H1 (cell line): ENCODE data around the gene SEMA3C. TPM values are rescaled to one million over a fixed set of nuclear protein-coding genes. Genes with fewer than 3 reads are reported as not detected.

ENCODE experiments used
- CTCF ChIA-PET: fragments of 300-600 bp; sonication (Branson Sonifier 250); formaldehyde crosslinking; loops from one replicate; lab custom pipeline; 2021; ENCODE audit not compliant: partially characterized antibody; lab: Charles Lee
- POLR2A ChIA-PET: fragments of 300-600 bp; sonication (Branson Sonifier 250); formaldehyde crosslinking; loops from one replicate; lab custom pipeline; 2021; ENCODE audit warnings: inconsistent platforms; ENCODE audit not compliant: partially characterized antibody; lab: Charles Lee
- DNase-seq, 2 experiments: peaks; one replicate each; pipeline versions ENCODE4 v3.0.0 to v3.0.0-alpha.2; 2010 to 2022; ENCODE audit warnings: low spot score in 2 of 2, low read depth in 1 of 2, mixed read lengths in 1 of 2
- FAIRE-seq: peaks from 2 replicates; lab custom pipeline; 2011; peaks lifted over from hg19 to GRCh38; lab: Jason Lieb, UNC
- H2AFZ ChIP-seq: 2 replicates; pipeline ENCODE4 v1.8.1; 2012; ENCODE audit warnings: low read length, inconsistent platforms
- H2AK5ac ChIP-seq: 2 replicates; pipeline ENCODE4 v1.6.1; 2013; ENCODE audit warnings: low read depth, low read length
- H2BK120ac ChIP-seq: replicated peaks from 2 replicates; pipeline ENCODE3; 2013; ENCODE audit warnings: low read depth, low read length, inconsistent platforms
- H2BK12ac ChIP-seq: 2 replicates; pipeline ENCODE4 v1.6.1; 2013; ENCODE audit warnings: low read depth, low read length
- H2BK15ac ChIP-seq: 2 replicates; pipeline ENCODE4 v1.6.1; 2013; ENCODE audit warnings: low read length
- H2BK20ac ChIP-seq: 2 replicates; pipeline ENCODE4 v1.6.1; 2013; ENCODE audit warnings: low read length
- H2BK5ac ChIP-seq: 2 replicates; pipeline ENCODE4 v1.6.1; 2013; ENCODE audit warnings: low read depth, low read length
- H3K14ac ChIP-seq: 2 replicates; pipeline ENCODE4 v1.6.1; 2013; ENCODE audit warnings: inconsistent platforms; ENCODE audit not compliant: insufficient read length
- H3K18ac ChIP-seq: 2 replicates; pipeline ENCODE4 v1.6.1; 2013; ENCODE audit warnings: low read length; ENCODE audit errors: extremely low read depth
- H3K23ac ChIP-seq: 2 replicates; pipeline ENCODE4 v1.6.1; 2013; ENCODE audit warnings: inconsistent platforms; ENCODE audit not compliant: insufficient read length
- H3K23me2 ChIP-seq: 2 replicates; pipeline ENCODE4 v1.6.1; 2013; ENCODE audit warnings: low read depth, low read length
- H3K27ac ChIP-seq: 2 replicates; pipeline ENCODE4 v1.6.1; 2011; ENCODE audit warnings: low read depth, low read length, inconsistent platforms
- H3K27me3 ChIP-seq, 4 experiments: replicated peaks in 1 of 4; 1 replicate in 1 of 4; 2 replicates in 3 of 4; pipeline versions ENCODE4 v1.6.1 to v1.8.1; 2011 to 2013; ENCODE audit warnings: low read length in 3 of 4, mild to moderate bottlenecking in 3 of 4, inconsistent platforms in 2 of 4, mixed read lengths in 2 of 4, moderate library complexity in 1 of 4; ENCODE audit not compliant: control insufficient read depth in 3 of 4, insufficient read depth in 3 of 4; ENCODE audit errors: extremely low read depth in 1 of 4
- H3K36me3 ChIP-seq, 4 experiments: 2 replicates each; pipeline versions ENCODE4 v1.6.1 to v1.8.1; 2011 to 2013; ENCODE audit warnings: mild to moderate bottlenecking in 4 of 4, low read length in 3 of 4, moderate library complexity in 2 of 4, control low read depth in 1 of 4, inconsistent platforms in 1 of 4; ENCODE audit not compliant: insufficient read depth in 4 of 4, control insufficient read depth in 2 of 4
- H3K4ac ChIP-seq: replicated peaks from 2 replicates; pipeline ENCODE3; 2013; ENCODE audit warnings: low read length, low read depth, mixed read lengths, inconsistent platforms; ENCODE audit not compliant: insufficient read length
- H3K4me1 ChIP-seq, 4 experiments: replicated peaks in 1 of 4; 1 replicate in 1 of 4; 2 replicates in 3 of 4; pipeline versions ENCODE4 v1.6.1 to v1.8.1; 2011 to 2013; ENCODE audit warnings: low read length in 3 of 4, inconsistent platforms in 2 of 4, mixed read lengths in 1 of 4; ENCODE audit not compliant: insufficient read depth in 4 of 4, control insufficient read depth in 3 of 4
- H3K4me2 ChIP-seq, 2 experiments: 2 replicates each; pipeline versions ENCODE4 v1.6.1 to v1.8.1; 2011 to 2013; ENCODE audit warnings: low read depth in 2 of 2, low read length in 2 of 2, control low read depth in 1 of 2, inconsistent platforms in 1 of 2, mild to moderate bottlenecking in 1 of 2; ENCODE audit not compliant: insufficient read depth in 1 of 2
- H3K4me3 ChIP-seq, 4 experiments: fragments of 200-600, 300-600 bp in 1 of 4; sonication (generic), shearing (Covaris generic), sonication (Bioruptor Twin) in 1 of 4; 2 replicates each; pipeline versions ENCODE4 v1.5.1 to v1.8.1; 2011 to 2016; ENCODE audit warnings: low read length in 4 of 4, low read depth in 3 of 4, control low read depth in 2 of 4, inconsistent platforms in 2 of 4, mild to moderate bottlenecking in 2 of 4, mixed read lengths in 1 of 4, moderate library complexity in 1 of 4; ENCODE audit not compliant: insufficient read depth in 2 of 4; ENCODE audit errors: extremely low read depth in 1 of 4
- H3K56ac ChIP-seq: replicated peaks from 2 replicates; pipeline ENCODE3; 2013; ENCODE audit warnings: low read depth, mild to moderate bottlenecking, mixed read lengths, low read length, inconsistent platforms; ENCODE audit not compliant: insufficient read length
- H3K79me1 ChIP-seq: 2 replicates; pipeline ENCODE4 v1.6.1; 2013; ENCODE audit warnings: low read depth, low read length, control low read depth
- H3K79me2 ChIP-seq, 2 experiments: 2 replicates each; pipeline versions ENCODE4 v1.6.1 to v1.8.1; 2012 to 2013; ENCODE audit warnings: low read length in 2 of 2, mild to moderate bottlenecking in 2 of 2, inconsistent platforms in 1 of 2; ENCODE audit not compliant: insufficient read depth in 2 of 2, control insufficient read depth in 1 of 2
- H3K9ac ChIP-seq, 4 experiments: replicated peaks in 1 of 4; 1 replicate in 1 of 4; 2 replicates in 3 of 4; pipeline versions ENCODE4 v1.6.1 to v1.8.1; 2011 to 2013; ENCODE audit warnings: low read depth in 3 of 4, low read length in 3 of 4, control low read depth in 2 of 4, mild to moderate bottlenecking in 2 of 4, moderate library complexity in 2 of 4, inconsistent platforms in 1 of 4; ENCODE audit errors: extremely low read depth in 1 of 4
- H3K9me3 ChIP-seq, 2 experiments: 2 replicates each; pipeline versions ENCODE4 v1.6.1 to v1.8.1; 2012 to 2013; ENCODE audit warnings: mild to moderate bottlenecking in 2 of 2, moderate library complexity in 2 of 2, control low read depth in 1 of 2, inconsistent platforms in 1 of 2, low read depth in 1 of 2, low read length in 1 of 2, mixed read lengths in 1 of 2; ENCODE audit not compliant: insufficient read depth in 2 of 2
- H4K20me1 ChIP-seq, 2 experiments: replicated peaks in 1 of 2; 2 replicates each; pipeline versions ENCODE3 to v1.8.1; 2011 to 2013; ENCODE audit warnings: inconsistent platforms in 2 of 2, low read length in 2 of 2, mild to moderate bottlenecking in 1 of 2; ENCODE audit not compliant: insufficient read depth in 2 of 2, control insufficient read depth in 1 of 2
- H4K5ac ChIP-seq: 2 replicates; pipeline ENCODE4 v1.6.1; 2013; ENCODE audit warnings: low read length, low read depth, mixed read lengths, inconsistent platforms; ENCODE audit not compliant: insufficient read length
- H4K8ac ChIP-seq: 2 replicates; pipeline ENCODE4 v1.8.0; 2013; ENCODE audit warnings: mild to moderate bottlenecking, moderate library complexity, low read length, inconsistent platforms; ENCODE audit not compliant: insufficient read depth; ENCODE audit errors: extremely low read depth
- H4K91ac ChIP-seq: replicated peaks from 2 replicates; pipeline ENCODE3; 2013; ENCODE audit warnings: low read length, mixed read lengths, inconsistent platforms; ENCODE audit not compliant: insufficient read length
- CTBP2 ChIP-seq: IDR thresholded peaks from 2 replicates; pipeline ENCODE4 v1.7.0; 2011; ENCODE audit warnings: borderline replicate concordance, mild to moderate bottlenecking, moderate library complexity, mixed read lengths, low read length; ENCODE audit not compliant: insufficient read depth, insufficient read length
- RNF2 ChIP-seq: fragments of 200-900, 300-1000 bp; sonication (generic); IDR thresholded peaks from 2 replicates; pipeline ENCODE4 v1.7.1; 2016; ENCODE audit warnings: borderline replicate concordance, low read depth, mild to moderate bottlenecking, antibody characterized with exemption, low read length; ENCODE audit not compliant: poor library complexity, severe bottlenecking; ENCODE audit errors: missing control alignments
- SRF ChIP-seq: IDR thresholded peaks from 2 replicates; pipeline ENCODE4 v1.6.1; 2011; ENCODE audit warnings: mild to moderate bottlenecking, low read depth, low read length, moderate library complexity
- polyA plus RNA-seq, 7 experiments: library from polyadenylated mRNA; depleted of rRNA in 3 of 7; stranded (reverse) in 5 of 7; unstranded in 2 of 7; fragments of >200 nt in 5 of 7; fragments of 200-250 nt in 2 of 7; gene quantifications; 1 replicate in 5 of 7; 2 replicates in 1 of 7; 4 replicates in 1 of 7; pipeline versions ENCODE4 v1.2.1 to v1.2.3, GENCODE V29; 2011 to 2013; ENCODE audit warnings: missing spikeins in 2 of 7, mixed read lengths in 2 of 7
- total RNA-seq: library from RNA; stranded (reverse); fragmentation: NEBNext Ultra II Directional; extraction: Animal tissue kit (Norgen Biotek cat#: 25700); gene quantifications from 2 replicates; pipeline ENCODE4 v1.2.1, GENCODE V29; 2021

The SEMA3C gene
- total and polyA plus RNA-seq, 2 of the 8 experiments (the other 6 are each of a cell fraction or from before 2014, with no cell fraction given) = 0.15 to 1.4 TPM

GRCh38 chr7:80832006-80832405 lies 86.8 kb downstream of the SEMA3C start:
- POLR2A ChIA-PET = no interaction called here
- Histone ChIP-seq H2BK12ac (no peak overlapping the region), H3K23me2 (no peaks in the 10 kb centered on the region), H3K14ac (no peak overlapping the region), H3K9me3 (no peaks in the 10 kb centered on the region), H4K5ac (no peak overlapping the region), H2BK15ac (no peak overlapping the region), H3K4me2 (no peak overlapping the region), H3K56ac (no peak overlapping the region), H2AFZ (no peak overlapping the region), H3K4me1 (no peaks in the 10 kb centered on the region), H2BK120ac (no peak overlapping the region), H4K8ac (no peak overlapping the region), H2BK5ac (no peak overlapping the region), H3K27me3 (no peaks in the 10 kb centered on the region), H4K91ac (no peak overlapping the region), H3K9ac (no peak overlapping the region), H3K36me3 (no peaks in the 10 kb centered on the region), H4K20me1 (no peaks in the 10 kb centered on the region), H3K18ac (no peak overlapping the region), H2BK20ac (no peak overlapping the region), H3K27ac (no peak overlapping the region), H3K23ac (no peak overlapping the region), H2AK5ac (no peak overlapping the region), H3K79me2 (no peaks in the 10 kb centered on the region), H3K79me1 (no peaks in the 10 kb centered on the region), H3K4ac (no peak overlapping the region), H3K4me3 (no peak overlapping the region)
- DNase-seq = no peak
- CTCF ChIA-PET = interaction anchor here (1.9 kb wide), 1 partner anchor 11 kb away, joined by 5 read pairs; no protein-coding TSS in a partner anchor
- TF ChIP-seq SRF = no peak
- no peak for TF ChIP-seq CTBP2
- no peak for TF ChIP-seq RNF2
- FAIRE-seq = no peak
